AG09319 (cell line): ENCODE results near the gene TMEM119.

Source experiments
- DNase-seq: peaks from one replicate; pipeline ENCODE4 v3.0.0-alpha.2; 2010; ENCODE audit warnings: low read depth; ENCODE audit errors: extremely low read depth
- CTCF ChIP-seq: IDR thresholded peaks from 2 replicates; pipeline ENCODE4 v1.5.1; 2011; ENCODE audit warnings: low read depth, mild to moderate bottlenecking, inconsistent platforms, low read length, moderate library complexity

TMEM119 gene

GRCh38 chr12:108611884-108612415 lies 14.1 kb upstream of the TMEM119 start:
- DNase-seq, result no peak
- peak; percentile 39 for TF ChIP-seq CTCF

GRCh38 chr12:108610856-108611605 lies 13.1 kb upstream of the TMEM119 start:
- TF ChIP-seq CTCF, result no peak
- DNase-seq, result no peak

- no peak for TF ChIP-seq CTCF
- DNase-seq, result no peak
Measured at GRCh38 chr12:108610336-108610815, 12.5 kb upstream of the TMEM119 start.

GRCh38 chr12:108609537-108610335 lies 11.9 kb upstream of the TMEM119 start:
- no peak for TF ChIP-seq CTCF

GRCh38 chr12:108608616-108609015 lies 10.7 kb upstream of the TMEM119 start:
- no peak for DNase-seq
- TF ChIP-seq CTCF, result no peak

More at GRCh38 chr12:108609537-108610335, 11.9 kb upstream of the TMEM119 start:
- DNase-seq, result peak; percentile 82

GRCh38 chr12:108607981-108608600 lies 10.2 kb upstream of the TMEM119 start:
- DNase-seq, result no peak
- TF ChIP-seq CTCF, result no peak
